ENCODE results near the gene KLC4. TPM values are rescaled to one million over a fixed set of nuclear protein-coding genes. Genes with fewer than 3 reads are reported as not detected.

KLC4 gene
- total RNA-seq, result 32.0 TPM
- long read RNA-seq, transcript KLC4-202 (16 exons, 2,404 nt), result major isoform, 15 of 39 reads
- long read RNA-seq, transcript KLC4-215 (16 exons, 2,602 nt), result minor isoform, 5 of 39 reads
- long read RNA-seq, partial matches to known transcripts, result 15 of 39 reads
- long read RNA-seq, other reads (novel, unspliced or antisense), result 3 of 39 reads

GRCh38 chr6:43059168-43060033 lies at the start of gene KLC4, which contains the start of gene MRPL2:
Gene KLC4 (plus strand): TSS chr6:43059631. CDS start chr6:43061336, 1,705 bp downstream.
Gene MRPL2 (minus strand): TSS chr6:43059434. CDS start chr6:43059381, 53 bp downstream.
- ATAC-seq (peak; percentile 95), DNase-seq (peak; percentile 98)
- intact Hi-C loops (cut with DNase I), result no loop called here
- Histone ChIP-seq H3K9me3 (no peaks in the 10 kb centered on the region), H3K27me3 (no peaks in the 10 kb centered on the region), H3K36me3 (peaks cover 42% of the 10 kb centered on the region), H3K4me3 (peak within 1 kb of the TSS; percentile 77), H3K4me1 (peaks cover 24% of the 10 kb centered on the region), H3K27ac (peak within 1 kb of the TSS; percentile 83)
- TF ChIP-seq CTCF (IDR thresholded peaks at IDR 0.05), result no peak

- no peak for ATAC-seq
- Histone ChIP-seq H3K27ac (no peak overlapping the region), H3K9me3 (no peaks in the 10 kb centered on the region), H3K36me3 (peaks cover 58% of the 10 kb centered on the region), H3K27me3 (no peaks in the 10 kb centered on the region), H3K4me3 (no peak overlapping the region), H3K4me1 (peaks cover 25% of the 10 kb centered on the region)
- DNase-seq, result no peak
- intact Hi-C loops (cut with DNase I), result no loop called here
- no peak for TF ChIP-seq CTCF (IDR thresholded peaks at IDR 0.05)
Observed at GRCh38 chr6:43011207-43011606, 48.2 kb upstream of the KLC4 start.

- TF ChIP-seq CTCF (IDR thresholded peaks at IDR 0.05), result no peak
- Histone ChIP-seq H3K36me3 (peaks cover 54% of the 10 kb centered on the region), H3K27me3 (no peaks in the 10 kb centered on the region), H3K9me3 (no peaks in the 10 kb centered on the region), H3K27ac (no peak overlapping the region), H3K4me3 (no peak overlapping the region), H3K4me1 (peaks cover 35% of the 10 kb centered on the region)
- no peak for DNase-seq
- no peak for ATAC-seq
- intact Hi-C loops (cut with DNase I), result no loop called here
Observed at GRCh38 chr6:43012364-43012763, 47.1 kb upstream of the KLC4 start.

- Histone ChIP-seq H3K4me1 (peaks cover 35% of the 10 kb centered on the region), H3K4me3 (peak overlapping the region; percentile 56), H3K27ac (peak overlapping the region; percentile 80), H3K9me3 (no peaks in the 10 kb centered on the region), H3K27me3 (no peaks in the 10 kb centered on the region), H3K36me3 (peaks cover 55% of the 10 kb centered on the region)
- no peak for TF ChIP-seq CTCF (IDR thresholded peaks at IDR 0.05)
- intact Hi-C loops (cut with DNase I), result no loop called here
- DNase-seq, result no peak
- ATAC-seq, result no peak
Observed at GRCh38 chr6:43013097-43013842, 46.2 kb upstream of the KLC4 start.

- H3K27me3 ChIP-seq, result no peaks in the 10 kb centered on the region
- peak; percentile 98 for ATAC-seq
- intact Hi-C loops (cut with DNase I), result no loop called here
- peak; percentile 99 for DNase-seq
- TF ChIP-seq CTCF (IDR thresholded peaks at IDR 0.05), result no peak
- no peaks in the 10 kb centered on the region for H3K9me3 ChIP-seq
- peaks cover 55% of the 10 kb centered on the region for H3K36me3 ChIP-seq
- H3K27ac ChIP-seq, result peak within 1 kb of the TSS; percentile 80
- peaks cover 35% of the 10 kb centered on the region for H3K4me1 ChIP-seq
- H3K4me3 ChIP-seq, result peak within 1 kb of the TSS; percentile 56
Observed at GRCh38 chr6:43013843-43014433, 45.5 kb upstream of the KLC4 start, which contains the start of the genes KLHDC3 and MEA1. Gene KLHDC3 (plus strand): TSS chr6:43014249. CDS start chr6:43017193, 2,944 bp downstream. Gene MEA1 (minus strand): TSS chr6:43013946. CDS start chr6:43013813, 133 bp downstream.
